DMS79 treated with DMSO at 0.1 percent for 48 hours (cell line): ENCODE data around the gene LGALS4.
"Not testable (repeated sequence)": the region's sequence is repeated elsewhere in the genome, so short reads cannot be mapped to it uniquely, and the experiment has no call there.

Experiments
- DNase-seq: peaks from one replicate; lab custom pipeline; 2025; lab: John Stamatoyannopoulos, UW

Gene LGALS4

GRCh38 chr19:38770228-38770948 is 42.4 kb downstream of the LGALS4 start:
- not testable (repeated sequence) for DNase-seq

- DNase-seq = no peak
These were observed 43.0 kb downstream of the LGALS4 start for GRCh38 chr19:38769635-38770211.

DNA sequence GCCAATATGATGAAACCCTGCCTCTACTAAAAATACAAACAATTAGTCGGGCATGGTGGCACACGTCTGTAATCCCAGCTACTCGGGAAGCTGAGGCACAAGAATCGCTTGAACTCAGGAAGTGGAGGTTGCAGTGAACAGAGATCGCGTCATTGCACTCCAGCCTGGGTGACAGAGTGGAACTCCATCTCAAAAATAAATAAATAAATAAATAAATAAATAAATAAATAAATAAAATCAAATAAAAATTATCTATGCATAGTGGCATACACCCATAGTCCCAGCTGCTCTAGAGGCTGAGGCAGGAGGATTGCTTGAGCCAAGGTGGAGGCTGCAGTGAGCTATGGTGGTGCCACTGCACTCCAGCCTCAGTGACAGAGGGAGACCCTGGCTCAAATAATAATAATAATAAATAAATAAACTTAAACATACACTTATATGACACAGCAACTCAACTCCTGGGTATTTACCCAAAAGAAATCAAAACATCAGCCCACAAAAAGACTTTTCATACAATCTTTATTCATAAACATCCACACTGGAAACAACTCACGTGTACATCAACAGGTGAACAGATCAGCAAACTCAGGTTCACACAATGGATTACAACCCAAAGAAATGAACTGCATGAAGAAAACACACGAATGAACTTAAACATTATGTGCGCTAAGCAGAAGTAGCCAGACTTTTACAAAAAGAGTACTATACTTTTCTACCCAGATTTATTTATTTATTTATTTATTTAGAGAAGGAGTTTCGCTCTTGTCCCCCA is 46.3 kb downstream of the LGALS4 start:
- DNase-seq = no peak

- DNase-seq = no peak
These were observed 47.5 kb downstream of the LGALS4 start for GRCh38 chr19:38765214-38765613.

DNA sequence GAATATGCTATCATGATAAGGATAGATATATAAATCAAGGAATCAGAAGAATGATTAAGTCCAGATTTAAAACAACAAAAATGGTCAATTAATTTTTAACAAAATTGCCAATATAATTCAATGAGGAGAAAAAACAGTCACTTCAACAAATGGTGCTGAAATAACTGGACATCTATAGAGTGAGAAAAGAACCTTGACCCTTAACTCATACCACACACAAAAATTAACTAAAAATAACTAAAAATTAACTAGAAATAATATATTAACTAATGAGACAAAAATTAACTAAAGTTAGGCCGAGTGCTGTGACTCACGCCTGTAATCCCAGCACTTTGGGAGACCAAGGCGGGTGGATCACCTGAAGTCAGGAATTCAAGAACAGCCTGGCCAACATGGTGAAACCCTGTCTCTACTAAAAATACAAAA is 48.9 kb downstream of the LGALS4 start:
- DNase-seq = no peak

DNA sequence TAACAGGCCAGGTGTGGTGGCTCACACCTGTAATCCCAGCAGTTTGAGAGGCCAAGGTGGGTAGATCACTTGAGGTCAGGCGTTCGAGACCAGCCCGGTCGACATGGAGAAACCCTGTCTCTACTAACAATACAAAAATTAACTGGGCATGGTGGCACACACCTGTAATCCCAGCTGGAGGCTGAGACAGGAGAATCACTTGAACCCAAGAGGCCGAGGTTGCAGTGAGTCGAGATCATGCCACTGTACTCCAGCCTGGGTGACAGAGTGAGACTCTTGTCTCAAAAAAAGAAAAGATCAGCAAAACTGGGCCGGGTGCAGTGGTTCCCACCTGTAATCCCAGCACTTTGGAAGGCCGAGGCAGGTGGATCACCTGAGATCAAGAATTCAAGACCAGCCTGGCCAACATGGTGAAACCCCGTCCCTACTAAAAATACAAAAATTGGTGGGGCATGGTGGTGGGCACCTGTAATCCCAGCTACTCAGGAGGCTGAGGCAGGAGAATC is 50.8 kb downstream of the LGALS4 start:
- not testable (repeated sequence) for DNase-seq

DNA sequence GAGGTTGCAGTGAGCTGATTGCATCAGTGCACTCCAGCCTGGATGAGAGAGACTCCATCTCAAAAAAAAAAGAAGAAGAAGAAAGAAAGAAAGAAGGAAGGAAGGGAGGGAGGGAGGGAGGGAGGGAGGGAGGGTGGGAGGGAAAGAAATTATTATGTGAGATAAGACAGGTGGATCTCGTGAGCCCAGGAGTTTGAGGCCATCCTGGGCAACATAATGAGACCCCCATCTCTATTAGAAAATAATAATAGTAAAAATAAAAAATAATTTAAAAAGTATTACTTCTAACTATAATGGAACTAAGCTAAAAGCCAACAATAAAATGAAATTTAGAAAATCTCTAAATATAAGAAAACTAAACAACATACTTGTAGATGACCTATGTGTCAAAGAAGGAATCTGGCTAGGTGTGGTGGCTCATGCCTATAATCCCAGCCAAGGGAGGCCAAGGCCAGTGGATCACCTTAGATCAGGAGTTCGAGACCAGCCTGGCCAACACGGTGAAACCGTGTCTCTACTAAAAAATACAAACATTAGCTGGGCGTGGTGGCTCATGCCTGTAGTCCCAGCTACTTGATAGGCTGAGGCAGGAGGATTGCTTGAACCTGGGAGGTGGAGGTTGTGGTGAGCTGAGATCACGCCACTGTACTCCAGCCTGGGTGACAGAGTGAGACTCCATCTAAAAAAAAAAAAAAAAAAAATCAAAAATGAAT is 51.8 kb downstream of the LGALS4 start:
- not testable (repeated sequence) for DNase-seq

DNA sequence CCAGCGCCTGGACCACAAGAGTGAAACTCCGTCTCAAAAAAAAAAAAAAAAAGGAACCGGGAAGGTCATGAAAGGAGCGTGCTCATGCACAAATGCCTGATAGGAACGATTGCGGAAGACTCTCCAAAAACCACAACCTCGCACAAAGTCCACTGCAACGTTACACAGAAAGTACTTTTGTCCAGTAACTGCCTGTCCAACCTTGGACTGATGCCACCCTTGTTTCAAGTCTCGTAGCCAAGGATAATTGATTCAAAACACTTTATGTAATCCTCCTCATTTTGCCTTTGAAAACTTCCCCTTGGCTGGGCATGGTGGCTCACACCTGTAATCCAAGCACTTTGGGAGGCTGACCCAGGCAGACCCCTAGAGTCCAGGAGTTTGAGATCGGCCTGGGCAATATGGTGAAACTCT is 53.1 kb downstream of the LGALS4 start:
- DNase-seq = peak; percentile 7

GRCh38 chr19:38754196-38754595 is 58.5 kb downstream of the LGALS4 start:
- not testable (repeated sequence) for DNase-seq

GRCh38 chr19:38753783-38754182 is 59.0 kb downstream of the LGALS4 start:
- DNase-seq = not testable (repeated sequence)
